Adrenal gland (tissue), 5 donors: ENCODE data around the gene LTB4R.

Experiments used
- POLR2A ChIP-seq, 2 donors: fragments of 450-650 bp; IDR thresholded peaks; one replicate each; pipeline ENCODE4 v1.6.1; 2017; ENCODE audit warnings: antibody characterized with exemption in 2 of 2, mild to moderate bottlenecking in 2 of 2, moderate library complexity in 1 of 2
- TF ChIP-seq, protein P1 (sequence below), 6 experiments: fragments of 450-650 bp in 4 of 6; fragments of 200-600 bp in 2 of 6; sonication (generic) in 1 of 6; IDR thresholded peaks; 1 replicate in 5 of 6; 2 replicates in 1 of 6; pipeline versions ENCODE4 v1.5.1 to v1.8.0; 2016 to 2021; ENCODE audit warnings: antibody characterized with exemption in 6 of 6, mild to moderate bottlenecking in 2 of 6, moderate library complexity in 1 of 6
- donor health status: DM: no; HTN: no; CAD: no.

DNA sequence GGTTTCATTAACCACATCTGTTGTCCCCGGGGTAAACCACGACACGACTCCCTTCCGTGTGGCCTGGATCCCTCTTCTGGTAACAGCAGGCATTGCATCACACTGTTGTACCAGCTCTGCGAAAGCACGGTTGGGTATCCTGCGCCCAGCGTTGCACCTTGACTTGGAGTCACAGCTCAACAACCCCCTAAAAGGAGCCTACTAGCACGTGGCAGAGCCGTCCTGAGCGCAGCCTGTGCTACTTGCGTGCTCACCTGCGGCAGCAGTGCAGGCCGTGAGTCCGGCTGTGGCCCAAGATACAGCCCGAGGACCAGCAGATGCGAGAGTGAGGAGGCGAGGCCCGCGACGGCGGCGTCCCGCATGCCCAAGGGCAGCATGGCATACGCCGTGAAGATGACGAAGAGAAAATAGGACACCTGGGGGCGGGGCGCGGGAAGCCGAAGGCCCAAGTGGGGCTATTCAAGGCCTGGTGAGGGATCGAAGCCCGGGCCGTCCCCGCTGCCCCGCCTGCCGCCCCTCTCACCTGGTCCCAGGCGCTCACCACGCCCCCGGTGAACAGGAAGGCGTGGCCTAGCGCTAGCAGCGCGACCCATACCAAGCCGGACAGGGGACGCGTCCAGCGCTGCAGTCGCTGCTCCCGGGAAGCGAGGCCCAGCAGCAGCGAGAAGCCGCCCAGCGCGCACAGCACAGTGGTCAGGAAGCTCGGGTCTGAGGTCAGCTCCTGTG is 21.1 kb downstream of the LTB4R start:
- TF ChIP-seq, protein P1, sequence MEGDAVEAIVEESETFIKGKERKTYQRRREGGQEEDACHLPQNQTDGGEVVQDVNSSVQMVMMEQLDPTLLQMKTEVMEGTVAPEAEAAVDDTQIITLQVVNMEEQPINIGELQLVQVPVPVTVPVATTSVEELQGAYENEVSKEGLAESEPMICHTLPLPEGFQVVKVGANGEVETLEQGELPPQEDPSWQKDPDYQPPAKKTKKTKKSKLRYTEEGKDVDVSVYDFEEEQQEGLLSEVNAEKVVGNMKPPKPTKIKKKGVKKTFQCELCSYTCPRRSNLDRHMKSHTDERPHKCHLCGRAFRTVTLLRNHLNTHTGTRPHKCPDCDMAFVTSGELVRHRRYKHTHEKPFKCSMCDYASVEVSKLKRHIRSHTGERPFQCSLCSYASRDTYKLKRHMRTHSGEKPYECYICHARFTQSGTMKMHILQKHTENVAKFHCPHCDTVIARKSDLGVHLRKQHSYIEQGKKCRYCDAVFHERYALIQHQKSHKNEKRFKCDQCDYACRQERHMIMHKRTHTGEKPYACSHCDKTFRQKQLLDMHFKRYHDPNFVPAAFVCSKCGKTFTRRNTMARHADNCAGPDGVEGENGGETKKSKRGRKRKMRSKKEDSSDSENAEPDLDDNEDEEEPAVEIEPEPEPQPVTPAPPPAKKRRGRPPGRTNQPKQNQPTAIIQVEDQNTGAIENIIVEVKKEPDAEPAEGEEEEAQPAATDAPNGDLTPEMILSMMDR (IDR thresholded peaks at IDR 0.05), result peak; percentile 52 to 84 (median 73)
- no peak for TF ChIP-seq POLR2A (IDR thresholded peaks at IDR 0.05)
